Stimulated activated CD4-positive, alpha-beta T cell treated with anti-CD3 and anti-CD28 coated beads, Interleukin-15, amount 100 ng/mL, for 48 hours (primary cell): Measurements from ENCODE around the gene ENDOU.
"Not testable (repeated sequence)": the region's sequence is repeated elsewhere in the genome, so short reads cannot be mapped to it uniquely, and the experiment has no call there.

Source experiments
- DNase-seq, 2 donors: peaks; one replicate each; pipeline ENCODE4 v3.0.0-alpha.2; 2020; ENCODE audit warnings: low read depth in 2 of 2

The ENDOU gene

GRCh38 chr12:47686645-47687240, 38.5 kb downstream of the ENDOU start:
- DNase-seq = no peak

- no peak for DNase-seq
These were observed 45.5 kb downstream of the ENDOU start for GRCh38 chr12:47679785-47680184.

- no peak for DNase-seq
These were observed 53.2 kb downstream of the ENDOU start for GRCh38 chr12:47672068-47672467.

- DNase-seq = not testable (repeated sequence)
These were observed 57.4 kb downstream of the ENDOU start for GRCh38 chr12:47667935-47668334.
